Measurements from ENCODE around the gene ASCC1. TPM values are rescaled to one million over a fixed set of nuclear protein-coding genes. Genes with fewer than 3 reads are reported as not detected.
"Not testable (repeated sequence)": the region's sequence is repeated elsewhere in the genome, so short reads cannot be mapped to it uniquely, and the experiment has no call there.

Gene ASCC1
- total and polyA plus RNA-seq, 4 experiments from 2014 or later, result 14.3 to 24.9 (median 18.6) TPM

DNA sequence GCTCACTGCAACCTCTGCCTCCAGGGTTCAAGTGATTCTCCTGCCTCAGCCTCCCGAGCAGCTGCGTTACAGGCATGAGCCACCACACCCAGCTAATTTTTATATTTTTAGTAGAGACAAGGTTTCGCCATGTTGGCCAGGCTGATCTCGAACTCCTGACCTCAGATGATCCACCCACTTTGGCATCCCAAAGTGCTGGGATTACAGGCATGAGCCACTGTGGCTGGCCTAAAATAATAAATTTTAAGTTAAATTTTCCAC, 68.8 kb downstream of the ASCC1 start:
- H3K27ac Mint-ChIP-seq; POLR2A ChIA-PET (ENCODE audit: partially characterized antibody); intact Hi-C loops (cut with micrococcal nuclease); H3K27ac ChIP-seq (ENCODE audit: low read depth, low read length); H3K27me3 ChIP-seq (ENCODE audit: insufficient read depth, low read length); H3K4me3 Mint-ChIP-seq; H3K9me3 ChIP-seq (ENCODE audit: control insufficient read depth in 1 of 2, low read length in 2 of 2); H3K36me3 ChIP-seq (ENCODE audit: insufficient read depth, low read length); H3K4me3 ChIP-seq (ENCODE audit: low read length in 2 of 2); H3K4me1 ChIP-seq (ENCODE audit: insufficient read depth, low read length); H3K27me3 Mint-ChIP-seq; H3K9me3 Mint-ChIP-seq; DNase-seq; H3K4me1 Mint-ChIP-seq: not testable (repeated sequence)
- H3K36me3 Mint-ChIP-seq, result peaks cover 10 to 17% of the 10 kb centered on the region in 2 donors
- CTCF ChIA-PET (ENCODE audit: partially characterized antibody), result interaction anchor here (1.7 to 1.9 kb wide), 2 partner anchors 21 to 190 kb away, joined by 5 to 9 read pairs; no protein-coding TSS in a partner anchor

DNA sequence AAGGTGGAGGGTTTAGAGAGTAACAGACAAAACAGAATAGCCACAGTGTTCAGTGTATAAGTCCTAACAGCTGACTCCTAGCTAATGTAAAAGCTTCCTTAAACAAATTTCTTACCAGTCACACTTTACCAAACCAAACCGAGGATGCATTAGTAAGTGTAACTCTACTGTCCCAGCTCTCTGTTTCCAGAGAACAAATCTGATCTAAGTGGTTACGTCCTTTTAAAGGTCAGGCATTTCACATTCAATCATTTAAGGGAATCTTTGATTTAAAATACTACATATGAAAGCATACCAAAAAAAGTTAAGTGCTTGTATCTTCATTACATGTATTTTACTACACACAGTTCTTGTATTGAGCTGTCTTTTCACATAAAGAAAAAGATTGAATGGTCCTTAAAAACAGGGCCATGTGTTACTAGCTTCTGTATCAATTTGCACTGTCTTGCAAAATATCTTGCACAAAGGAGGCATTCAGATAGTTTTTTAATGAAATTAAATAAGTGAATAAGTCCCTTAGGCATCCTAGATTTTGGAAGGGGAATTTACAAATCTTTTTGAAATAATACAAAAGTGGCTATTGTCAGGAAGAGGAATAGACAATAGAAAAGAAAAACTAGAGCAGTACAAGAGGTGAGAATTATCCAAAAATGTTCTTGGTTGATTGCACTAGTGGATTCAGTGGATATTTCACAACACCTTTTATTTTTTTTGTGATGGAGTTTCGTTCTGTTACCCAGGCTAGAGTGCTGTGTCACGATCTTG, 69.3 kb downstream of the ASCC1 start:
- Mint-ChIP-seq H3K9me3 (peaks cover 0 to 5% (median 0%) of the 10 kb centered on the region in 8 donors), H3K27ac (no peak overlapping the region), H3K36me3 (peaks cover 9 to 15% of the 10 kb centered on the region in 2 donors), H3K4me1 (peaks cover 0 to 4% (median under 1%) of the 10 kb centered on the region in 4 donors), H3K27me3 (no peaks in the 10 kb centered on the region), H3K4me3 (no peak overlapping the region)
- DNase-seq, result no peak
- Histone ChIP-seq H3K27me3 (ENCODE audit: insufficient read depth, low read length) (no peaks in the 10 kb centered on the region), H3K4me1 (ENCODE audit: insufficient read depth, low read length) (no peaks in the 10 kb centered on the region), H3K4me3 (ENCODE audit: low read length in 2 of 2) (no peak overlapping the region), H3K36me3 (ENCODE audit: insufficient read depth, low read length) (no peaks in the 10 kb centered on the region), H3K9me3 (ENCODE audit: control insufficient read depth in 1 of 2, low read length in 2 of 2) (no peaks in the 10 kb centered on the region), H3K27ac (ENCODE audit: low read depth, low read length) (no peak overlapping the region)
- intact Hi-C loops (cut with micrococcal nuclease), result no loop called here
- CTCF ChIA-PET (ENCODE audit: partially characterized antibody), result interaction anchor here (1.7 to 1.9 kb wide), 2 partner anchors 21 to 190 kb away, joined by 5 to 9 read pairs; no protein-coding TSS in a partner anchor
- POLR2A ChIA-PET (ENCODE audit: partially characterized antibody), result no interaction called here

DNA sequence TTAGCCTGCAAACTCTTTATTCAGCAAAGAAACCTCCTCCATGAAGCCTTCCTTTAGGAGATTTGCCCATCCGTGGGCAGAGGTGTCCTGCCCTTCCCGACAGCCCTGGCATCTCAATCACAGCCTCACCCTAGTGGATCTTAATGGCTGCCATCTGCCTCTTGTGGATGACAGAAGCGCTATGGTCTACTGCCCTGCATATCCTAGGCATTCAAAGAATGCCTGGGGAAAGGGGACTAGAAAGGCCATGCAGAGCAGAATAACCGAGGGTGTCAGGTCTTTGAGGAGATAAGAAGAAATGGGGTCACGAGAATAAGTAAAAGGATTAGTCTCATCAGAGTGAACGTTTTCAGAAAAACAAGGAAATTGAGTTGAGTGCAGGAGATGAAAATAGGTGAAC, 70.0 kb downstream of the ASCC1 start:
- Mint-ChIP-seq H3K27ac (no peak overlapping the region), H3K27me3 (no peaks in the 10 kb centered on the region), H3K4me1 (peaks cover 0 to 4% (median 1%) of the 10 kb centered on the region in 4 donors), H3K4me3 (peak overlapping the region in 1 of 8 donors; percentile 27), H3K36me3 (peaks cover 8 to 12% of the 10 kb centered on the region in 2 donors), H3K9me3 (peaks cover 0 to 4% (median 0%) of the 10 kb centered on the region in 8 donors)
- Histone ChIP-seq H3K27me3 (ENCODE audit: insufficient read depth, low read length) (no peaks in the 10 kb centered on the region), H3K4me1 (ENCODE audit: insufficient read depth, low read length) (no peaks in the 10 kb centered on the region), H3K4me3 (ENCODE audit: low read length in 2 of 2) (no peak overlapping the region), H3K9me3 (ENCODE audit: control insufficient read depth in 1 of 2, low read length in 2 of 2) (no peaks in the 10 kb centered on the region), H3K36me3 (ENCODE audit: insufficient read depth, low read length) (no peaks in the 10 kb centered on the region), H3K27ac (ENCODE audit: low read depth, low read length) (no peak overlapping the region)
- DNase-seq, result no peak
- intact Hi-C loops (cut with micrococcal nuclease), result no loop called here
- CTCF ChIA-PET (ENCODE audit: partially characterized antibody), result interaction anchor here (1.9 kb wide), 1 partner anchor 20 kb away, joined by 9 read pairs; no protein-coding TSS in a partner anchor
- POLR2A ChIA-PET (ENCODE audit: partially characterized antibody), result no interaction called here

DNA sequence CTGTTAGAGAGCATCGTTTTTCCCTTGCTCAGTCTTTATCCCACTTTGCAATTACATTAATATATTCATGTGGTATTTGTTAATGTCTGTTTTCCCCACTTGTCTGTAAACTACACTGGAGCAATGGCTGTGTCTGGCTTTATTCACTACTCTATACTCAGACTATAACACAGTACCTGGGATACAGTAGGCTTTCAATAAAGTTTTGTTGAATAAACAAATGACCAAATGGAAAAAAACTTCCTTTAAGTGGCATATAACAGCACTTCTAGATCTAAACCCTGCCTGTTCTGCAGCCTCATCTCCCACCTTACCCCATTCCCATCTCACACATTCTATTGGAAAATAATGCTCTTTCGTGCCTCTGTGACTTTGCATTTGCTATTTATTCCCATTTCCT, 70.4 kb downstream of the ASCC1 start:
- intact Hi-C loops (cut with micrococcal nuclease), result no loop called here
- Mint-ChIP-seq H3K4me1 (peaks cover 0 to 4% (median 1%) of the 10 kb centered on the region in 4 donors), H3K9me3 (peaks cover 0 to 2% (median 0%) of the 10 kb centered on the region in 8 donors), H3K36me3 (peaks cover 6 to 11% of the 10 kb centered on the region in 2 donors), H3K4me3 (no peak overlapping the region), H3K27ac (peak overlapping the region in 1 of 7 donors; percentile 43), H3K27me3 (no peaks in the 10 kb centered on the region)
- H3K27ac ChIP-seq (ENCODE audit: low read depth, low read length), result no peak overlapping the region
- no peaks in the 10 kb centered on the region for H3K36me3 ChIP-seq (ENCODE audit: insufficient read depth, low read length)
- no peaks in the 10 kb centered on the region for H3K4me1 ChIP-seq (ENCODE audit: insufficient read depth, low read length)
- CTCF ChIA-PET (ENCODE audit: partially characterized antibody), result no interaction called here
- H3K27me3 ChIP-seq (ENCODE audit: insufficient read depth, low read length), result no peaks in the 10 kb centered on the region
- POLR2A ChIA-PET (ENCODE audit: partially characterized antibody), result no interaction called here
- no peaks in the 10 kb centered on the region for H3K9me3 ChIP-seq (ENCODE audit: control insufficient read depth in 1 of 2, low read length in 2 of 2)
- H3K4me3 ChIP-seq (ENCODE audit: low read length in 2 of 2), result no peak overlapping the region
- DNase-seq, result no peak

DNA sequence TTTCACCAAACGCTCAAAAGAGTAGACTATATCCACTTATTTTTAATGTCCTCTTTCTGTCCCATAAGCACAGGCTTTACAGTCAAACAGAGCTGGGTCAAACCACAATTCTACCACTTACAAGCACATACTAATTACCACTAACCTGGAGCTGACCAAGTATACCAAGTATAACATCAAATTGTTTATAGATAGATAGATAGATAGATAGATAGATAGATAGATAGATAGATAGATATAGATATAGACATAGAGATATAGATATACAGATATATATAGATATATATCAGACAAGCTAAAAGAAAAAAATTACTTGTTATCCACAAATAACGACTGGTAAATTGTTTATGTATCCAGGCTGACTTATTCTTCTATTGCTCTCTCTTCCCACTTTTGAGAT, 75.2 kb downstream of the ASCC1 start:
- H3K4me3 Mint-ChIP-seq, result no peak overlapping the region
- H3K4me1 ChIP-seq (ENCODE audit: insufficient read depth, low read length), result peaks cover 3% of the 10 kb centered on the region
- CTCF ChIA-PET (ENCODE audit: partially characterized antibody), result interaction anchor here (0.9 to 6.9 kb wide), 8 partner anchors 9 to 201 kb away, joined by 3 to 34 read pairs (median 4); no protein-coding TSS in a partner anchor
- H3K27me3 ChIP-seq (ENCODE audit: insufficient read depth, low read length), result no peaks in the 10 kb centered on the region
- H3K36me3 Mint-ChIP-seq, result peaks cover 0 to 4% of the 10 kb centered on the region in 2 donors
- no peak overlapping the region for H3K4me3 ChIP-seq (ENCODE audit: low read length in 2 of 2)
- no peaks in the 10 kb centered on the region for H3K27me3 Mint-ChIP-seq
- POLR2A ChIA-PET (ENCODE audit: partially characterized antibody), result interaction anchor here (0.8 to 1.2 kb wide), 2 partner anchors 56 to 214 kb away, joined by 3 read pairs; partner anchors contain the start of gene DNAJB12
- no peak overlapping the region for H3K27ac ChIP-seq (ENCODE audit: low read depth, low read length)
- H3K27ac Mint-ChIP-seq, result peak overlapping the region in 1 of 7 donors; percentile 38
- H3K36me3 ChIP-seq (ENCODE audit: insufficient read depth, low read length), result no peaks in the 10 kb centered on the region
- H3K9me3 ChIP-seq (ENCODE audit: control insufficient read depth in 1 of 2, low read length in 2 of 2), result no peaks in the 10 kb centered on the region
- peaks cover 2 to 10% (median 6%) of the 10 kb centered on the region in 4 donors for H3K4me1 Mint-ChIP-seq
- DNase-seq, result no peak
- peaks cover 0 to 2% (median 0%) of the 10 kb centered on the region in 8 donors for H3K9me3 Mint-ChIP-seq
- intact Hi-C loops (cut with micrococcal nuclease), result no loop called here

DNA sequence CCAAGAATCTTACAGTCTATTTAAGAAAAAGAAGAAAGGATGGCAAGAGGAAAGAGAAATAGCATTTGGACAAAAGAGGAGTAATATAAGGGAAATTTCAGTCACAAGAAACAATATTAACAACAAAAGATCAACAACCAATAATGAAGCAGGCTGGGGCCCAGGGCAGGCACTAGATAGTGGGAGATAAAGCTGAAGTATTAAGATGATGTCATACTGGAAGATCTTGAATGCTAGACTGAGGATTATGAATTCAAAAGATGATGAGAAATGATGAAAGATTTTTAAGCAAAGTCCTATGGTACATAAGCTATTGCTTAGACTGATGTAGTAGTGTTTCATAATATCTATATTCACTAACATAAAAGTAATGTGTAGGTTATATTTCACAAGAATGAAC, 75.9 kb downstream of the ASCC1 start:
- H3K9me3 ChIP-seq (ENCODE audit: control insufficient read depth in 1 of 2, low read length in 2 of 2), result no peaks in the 10 kb centered on the region
- no peaks in the 10 kb centered on the region for H3K27me3 ChIP-seq (ENCODE audit: insufficient read depth, low read length)
- no peak overlapping the region for H3K4me3 Mint-ChIP-seq
- H3K4me1 ChIP-seq (ENCODE audit: insufficient read depth, low read length), result peaks cover 10% of the 10 kb centered on the region
- peaks cover 5 to 9% of the 10 kb centered on the region in 2 donors for H3K36me3 Mint-ChIP-seq
- H3K36me3 ChIP-seq (ENCODE audit: insufficient read depth, low read length), result no peaks in the 10 kb centered on the region
- peaks cover 0 to under 1% (median 0%) of the 10 kb centered on the region in 8 donors for H3K9me3 Mint-ChIP-seq
- no peak for DNase-seq
- H3K4me3 ChIP-seq (ENCODE audit: low read length in 2 of 2), result no peak overlapping the region
- peaks cover 8 to 17% (median 13%) of the 10 kb centered on the region in 4 donors for H3K4me1 Mint-ChIP-seq
- intact Hi-C loops (cut with micrococcal nuclease), result no loop called here
- no peaks in the 10 kb centered on the region for H3K27me3 Mint-ChIP-seq
- no peak overlapping the region for H3K27ac ChIP-seq (ENCODE audit: low read depth, low read length)
- ChIA-PET CTCF (ENCODE audit: partially characterized antibody) (interaction anchor here (1.6 to 6.9 kb wide), 3 partner anchors 8 to 13 kb away, joined by 3 to 34 read pairs (median 6); no protein-coding TSS in a partner anchor), POLR2A (ENCODE audit: partially characterized antibody) (interaction anchor here (1.2 to 1.6 kb wide), 2 partner anchors 53 to 56 kb away, joined by 3 read pairs; no protein-coding TSS in a partner anchor)
- H3K27ac Mint-ChIP-seq, result peak overlapping the region in 3 of 7 donors; percentile 13 to 67 (median 38)

DNA sequence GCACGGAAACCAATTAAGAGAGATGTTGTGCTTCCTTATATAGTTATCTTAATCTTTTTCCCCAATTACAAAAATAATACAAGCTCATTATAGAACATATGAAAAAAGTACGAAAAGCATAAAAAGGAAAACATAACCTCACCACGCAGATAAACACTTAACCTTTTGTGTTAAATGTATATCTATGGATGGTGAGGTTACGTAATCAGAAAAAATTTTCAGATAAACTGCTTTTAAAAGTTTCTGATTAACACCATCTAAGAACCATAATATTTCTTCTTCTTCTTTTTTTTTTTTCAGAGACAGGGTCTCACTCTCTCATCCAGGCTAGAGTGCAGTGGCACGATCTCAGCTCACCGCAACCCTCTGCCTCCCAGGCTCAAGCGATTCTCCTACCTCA, 78.5 kb downstream of the ASCC1 start:
- Histone ChIP-seq H3K4me1 (ENCODE audit: insufficient read depth, low read length) (peaks cover 25% of the 10 kb centered on the region), H3K27ac (ENCODE audit: low read depth, low read length) (no peak overlapping the region), H3K9me3 (ENCODE audit: control insufficient read depth in 1 of 2, low read length in 2 of 2) (no peaks in the 10 kb centered on the region), H3K36me3 (ENCODE audit: insufficient read depth, low read length) (no peaks in the 10 kb centered on the region), H3K4me3 (ENCODE audit: low read length in 2 of 2) (no peak overlapping the region), H3K27me3 (ENCODE audit: insufficient read depth, low read length) (no peaks in the 10 kb centered on the region)
- Mint-ChIP-seq H3K9me3 (no peaks in the 10 kb centered on the region), H3K27ac (no peak overlapping the region), H3K36me3 (peaks cover 7 to 9% of the 10 kb centered on the region in 2 donors), H3K4me1 (peaks cover 22 to 38% (median 31%) of the 10 kb centered on the region in 4 donors), H3K27me3 (no peaks in the 10 kb centered on the region), H3K4me3 (no peak overlapping the region)
- no peak for DNase-seq
- POLR2A ChIA-PET (ENCODE audit: partially characterized antibody), result no interaction called here
- CTCF ChIA-PET (ENCODE audit: partially characterized antibody), result interaction anchor here (0.7 to 6.9 kb wide), 2 partner anchors 11 to 44 kb away, joined by 3 to 34 read pairs; no protein-coding TSS in a partner anchor
- intact Hi-C loops (cut with micrococcal nuclease), result no loop called here

Measured in CD4-positive, alpha-beta memory T cell (primary cell).